Measurements from ENCODE around the gene ZNF234. TPM values are rescaled to one million over a fixed set of nuclear protein-coding genes. Genes with fewer than 3 reads are reported as not detected.

ZNF234 gene
- total RNA-seq, 1 experiment from 2014 or later, result 7.5 TPM

GRCh38 chr19:44142059-44142433 lies 692 bp downstream of the ZNF234 start (continued):
- TF ChIP-seq STAT6 (CRISPR knock-in tag; conservative IDR thresholded peaks at IDR 0.05; ENCODE audit: low read depth) (no peak), CDX4 (CRISPR knock-in tag; IDR thresholded peaks at IDR 0.05; ENCODE audit: borderline replicate concordance) (no peak), ZNF121 (CRISPR knock-in tag; IDR thresholded peaks at IDR 0.05) (no peak), ZNF263 (CRISPR knock-in tag; IDR thresholded peaks at IDR 0.05; ENCODE audit: low read depth) (no peak), ZNF232 (CRISPR knock-in tag; IDR thresholded peaks at IDR 0.05) (no peak), CREB1 (CRISPR knock-in tag; IDR thresholded peaks at IDR 0.05) (no peak), MAX (CRISPR knock-in tag; IDR thresholded peaks at IDR 0.05) (no peak)

- ChIA-PET POLR2A (no interaction called here), CTCF (no interaction called here)
- DNase-seq (ENCODE audit: low spot score) (no peak), ATAC-seq (no peak)
- no peaks in the 10 kb centered on the region for H3K27me3 Mint-ChIP-seq (ENCODE audit: low read depth)
- peaks cover 40% of the 10 kb centered on the region for H3K36me3 Mint-ChIP-seq
- H3K4me1 Mint-ChIP-seq, result no peaks in the 10 kb centered on the region
- H3K27ac Mint-ChIP-seq, result no peak overlapping the region
- TF ChIP-seq CDX4 (CRISPR knock-in tag; IDR thresholded peaks at IDR 0.05; ENCODE audit: borderline replicate concordance) (no peak), ETV6 (CRISPR knock-in tag; IDR thresholded peaks at IDR 0.05) (no peak), IRF1 (CRISPR knock-in tag; IDR thresholded peaks at IDR 0.05) (no peak), ZNF512 (CRISPR knock-in tag; IDR thresholded peaks at IDR 0.05; ENCODE audit: borderline replicate concordance) (no peak)
- no peak overlapping the region for H3K4me3 Mint-ChIP-seq
- H3K9me3 Mint-ChIP-seq, result peaks cover 9% of the 10 kb centered on the region
Observed at GRCh38 chr19:44149776-44150175, 8.4 kb downstream of the ZNF234 start.

- H3K27me3 Mint-ChIP-seq (ENCODE audit: low read depth), result peaks cover 5% of the 10 kb centered on the region
- ATAC-seq, result no peak
- ChIA-PET CTCF (interaction anchor here (0.6 kb wide), 1 partner anchor 535 kb away, joined by 3 read pairs; no protein-coding TSS in a partner anchor), POLR2A (no interaction called here)
- H3K27ac Mint-ChIP-seq, result no peak overlapping the region
- DNase-seq (ENCODE audit: low spot score), result no peak
- H3K36me3 Mint-ChIP-seq, result peaks cover 45% of the 10 kb centered on the region
- H3K9me3 Mint-ChIP-seq, result peaks cover 17% of the 10 kb centered on the region
- no peak overlapping the region for H3K4me3 Mint-ChIP-seq
- no peaks in the 10 kb centered on the region for H3K4me1 Mint-ChIP-seq
- TF ChIP-seq ATF3 (CRISPR knock-in tag; conservative IDR thresholded peaks at IDR 0.05) (no peak), MYBL2 (CRISPR knock-in tag; IDR thresholded peaks at IDR 0.05) (no peak), E2F5 (CRISPR knock-in tag; IDR thresholded peaks at IDR 0.05) (no peak), IRF1 (CRISPR knock-in tag; IDR thresholded peaks at IDR 0.05) (no peak), ZBTB21 (CRISPR knock-in tag; IDR thresholded peaks at IDR 0.05; ENCODE audit: borderline replicate concordance) (no peak), FOXK1 (CRISPR knock-in tag; IDR thresholded peaks at IDR 0.05) (no peak), ZMAT4 (CRISPR knock-in tag; IDR thresholded peaks at IDR 0.05) (no peak), ZSCAN18 (CRISPR knock-in tag; IDR thresholded peaks at IDR 0.05) (no peak), SP1 (CRISPR knock-in tag; conservative IDR thresholded peaks at IDR 0.05) (no peak)
Observed at GRCh38 chr19:44151491-44151890, 10.1 kb downstream of the ZNF234 start.

Measured in WTC11 (cell line).